Measurements from ENCODE around the gene HFM1.

DNA sequence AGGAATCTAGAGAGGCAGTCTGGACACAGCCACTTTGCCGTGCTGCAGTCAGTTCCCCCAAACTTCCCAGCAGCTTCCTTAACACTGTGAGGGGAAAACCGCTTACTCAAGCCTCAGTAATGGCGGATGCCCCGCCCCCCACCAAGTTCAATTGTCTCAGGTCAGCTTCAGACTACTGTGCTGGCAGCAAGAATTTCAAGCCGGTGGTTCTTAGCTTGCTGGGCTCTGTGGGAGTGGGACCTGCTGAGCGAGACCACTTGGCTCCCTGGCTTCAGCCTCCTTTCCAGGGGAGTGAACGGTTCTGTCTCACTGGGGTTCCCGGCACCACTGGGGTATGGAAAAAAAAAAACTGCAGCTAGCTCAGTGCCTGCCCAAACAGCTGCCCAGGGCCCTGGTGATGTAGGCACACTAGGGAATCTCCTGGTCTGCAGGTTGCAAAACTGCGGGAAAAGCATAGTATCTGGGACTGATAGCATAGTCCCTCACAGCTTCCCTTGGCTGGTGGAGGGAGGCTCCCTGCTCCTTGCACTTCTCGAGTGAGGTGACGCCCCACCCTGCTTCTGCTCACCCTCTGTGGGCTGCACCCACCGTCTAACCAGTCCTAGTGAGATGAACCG is 23.7 kb upstream of the HFM1 start:
- TF ChIP-seq, protein P1, sequence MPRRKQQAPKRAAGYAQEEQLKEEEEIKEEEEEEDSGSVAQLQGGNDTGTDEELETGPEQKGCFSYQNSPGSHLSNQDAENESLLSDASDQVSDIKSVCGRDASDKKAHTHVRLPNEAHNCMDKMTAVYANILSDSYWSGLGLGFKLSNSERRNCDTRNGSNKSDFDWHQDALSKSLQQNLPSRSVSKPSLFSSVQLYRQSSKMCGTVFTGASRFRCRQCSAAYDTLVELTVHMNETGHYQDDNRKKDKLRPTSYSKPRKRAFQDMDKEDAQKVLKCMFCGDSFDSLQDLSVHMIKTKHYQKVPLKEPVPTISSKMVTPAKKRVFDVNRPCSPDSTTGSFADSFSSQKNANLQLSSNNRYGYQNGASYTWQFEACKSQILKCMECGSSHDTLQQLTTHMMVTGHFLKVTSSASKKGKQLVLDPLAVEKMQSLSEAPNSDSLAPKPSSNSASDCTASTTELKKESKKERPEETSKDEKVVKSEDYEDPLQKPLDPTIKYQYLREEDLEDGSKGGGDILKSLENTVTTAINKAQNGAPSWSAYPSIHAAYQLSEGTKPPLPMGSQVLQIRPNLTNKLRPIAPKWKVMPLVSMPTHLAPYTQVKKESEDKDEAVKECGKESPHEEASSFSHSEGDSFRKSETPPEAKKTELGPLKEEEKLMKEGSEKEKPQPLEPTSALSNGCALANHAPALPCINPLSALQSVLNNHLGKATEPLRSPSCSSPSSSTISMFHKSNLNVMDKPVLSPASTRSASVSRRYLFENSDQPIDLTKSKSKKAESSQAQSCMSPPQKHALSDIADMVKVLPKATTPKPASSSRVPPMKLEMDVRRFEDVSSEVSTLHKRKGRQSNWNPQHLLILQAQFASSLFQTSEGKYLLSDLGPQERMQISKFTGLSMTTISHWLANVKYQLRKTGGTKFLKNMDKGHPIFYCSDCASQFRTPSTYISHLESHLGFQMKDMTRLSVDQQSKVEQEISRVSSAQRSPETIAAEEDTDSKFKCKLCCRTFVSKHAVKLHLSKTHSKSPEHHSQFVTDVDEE (CRISPR knock-in tag; IDR thresholded peaks at IDR 0.05), result no peak
- no peak for TF ChIP-seq PPARA (CRISPR knock-in tag; IDR thresholded peaks at IDR 0.05; ENCODE audit: borderline replicate concordance)
- TF ChIP-seq, protein P2, sequence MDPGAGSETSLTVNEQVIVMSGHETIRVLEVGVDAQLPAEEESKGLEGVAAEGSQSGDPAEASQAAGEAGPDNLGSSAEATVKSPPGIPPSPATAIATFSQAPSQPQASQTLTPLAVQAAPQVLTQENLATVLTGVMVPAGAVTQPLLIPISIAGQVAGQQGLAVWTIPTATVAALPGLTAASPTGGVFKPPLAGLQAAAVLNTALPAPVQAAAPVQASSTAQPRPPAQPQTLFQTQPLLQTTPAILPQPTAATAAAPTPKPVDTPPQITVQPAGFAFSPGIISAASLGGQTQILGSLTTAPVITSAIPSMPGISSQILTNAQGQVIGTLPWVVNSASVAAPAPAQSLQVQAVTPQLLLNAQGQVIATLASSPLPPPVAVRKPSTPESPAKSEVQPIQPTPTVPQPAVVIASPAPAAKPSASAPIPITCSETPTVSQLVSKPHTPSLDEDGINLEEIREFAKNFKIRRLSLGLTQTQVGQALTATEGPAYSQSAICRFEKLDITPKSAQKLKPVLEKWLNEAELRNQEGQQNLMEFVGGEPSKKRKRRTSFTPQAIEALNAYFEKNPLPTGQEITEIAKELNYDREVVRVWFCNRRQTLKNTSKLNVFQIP (CRISPR knock-in tag; IDR thresholded peaks at IDR 0.05; ENCODE audit: borderline replicate concordance, low read depth), result no peak
